Karpas-422 (cell line): ENCODE measurements around the gene ADAP2. TPM values are rescaled to one million over a fixed set of nuclear protein-coding genes. Genes with fewer than 3 reads are reported as not detected.
A peak's percentile ranks its signal among the peaks of the same experiment; 100 is the strongest.

ENCODE experiments used
- DNase-seq: peaks from one replicate; pipeline ENCODE4 v3.0.0-alpha.2; 2015
- H2AFZ ChIP-seq: fragments of 200-600 bp; sonication (generic); 2 replicates; pipeline ENCODE4 v1.6.1; 2014; ENCODE audit warnings: antibody characterized with exemption, low read length, mixed read lengths
- H3K27ac ChIP-seq: fragments of 200-600 bp; sonication (generic); 2 replicates; pipeline ENCODE4 v1.5.1; 2014; ENCODE audit warnings: mild to moderate bottlenecking, low read length, moderate library complexity
- H3K27me3 ChIP-seq: fragments of 200-600 bp; sonication (generic); 2 replicates; pipeline ENCODE4 v1.6.1; 2014; ENCODE audit warnings: low read length, mixed read lengths
- H3K36me3 ChIP-seq: fragments of 200-600 bp; sonication (generic); 2 replicates; pipeline ENCODE4 v1.6.1; 2014; ENCODE audit warnings: low read length, mixed read lengths; ENCODE audit not compliant: insufficient read depth
- H3K4me1 ChIP-seq: fragments of 200-600 bp; sonication (generic); 2 replicates; pipeline ENCODE4 v1.6.1; 2014; ENCODE audit warnings: mild to moderate bottlenecking, low read length, mixed read lengths
- H3K4me2 ChIP-seq: fragments of 200-600 bp; sonication (generic); 2 replicates; pipeline ENCODE4 v1.6.1; 2014; ENCODE audit warnings: low read length, low read depth, mild to moderate bottlenecking; ENCODE audit not compliant: poor library complexity, severe bottlenecking
- H3K4me3 ChIP-seq: fragments of 200-600 bp; sonication (generic); 2 replicates; pipeline ENCODE4 v1.5.1; 2014; ENCODE audit warnings: mild to moderate bottlenecking, antibody characterized with exemption, low read length, mixed read lengths
- H3K79me2 ChIP-seq: fragments of 200-600 bp; sonication (generic); 2 replicates; pipeline ENCODE4 v1.6.1; 2014; ENCODE audit warnings: mild to moderate bottlenecking, low read length, mixed read lengths
- H3K9ac ChIP-seq: fragments of 200-600 bp; sonication (generic); 2 replicates; pipeline ENCODE4 v1.6.0; 2014; ENCODE audit warnings: low read length
- H3K9me2 ChIP-seq: fragments of 200-600 bp; sonication (generic), shearing (Covaris generic); replicated peaks from 2 replicates; pipeline ENCODE4 v1.6.0; 2014; ENCODE audit warnings: mild to moderate bottlenecking, low read length, moderate library complexity; ENCODE audit not compliant: insufficient read depth
- H3K9me3 ChIP-seq: fragments of 300-700, 200-600 bp; sonication (generic); 2 replicates; pipeline ENCODE4 v1.6.1; 2014; ENCODE audit warnings: low read length, mixed read lengths
- H4K20me1 ChIP-seq: fragments of 200-600 bp; sonication (generic); 2 replicates; pipeline ENCODE4 v1.6.1; 2014; ENCODE audit warnings: mild to moderate bottlenecking, antibody characterized with exemption, low read length, low read depth; ENCODE audit not compliant: insufficient read depth
- total RNA-seq: library from RNA; depleted of rRNA; stranded (reverse); fragments of >200 nt; shearing (Covaris generic); gene quantifications from 2 replicates; pipeline ENCODE4 v1.2.3, GENCODE V29; 2014; ENCODE audit warnings: low replicate concordance; rRNA removed

The ADAP2 gene, protein sequence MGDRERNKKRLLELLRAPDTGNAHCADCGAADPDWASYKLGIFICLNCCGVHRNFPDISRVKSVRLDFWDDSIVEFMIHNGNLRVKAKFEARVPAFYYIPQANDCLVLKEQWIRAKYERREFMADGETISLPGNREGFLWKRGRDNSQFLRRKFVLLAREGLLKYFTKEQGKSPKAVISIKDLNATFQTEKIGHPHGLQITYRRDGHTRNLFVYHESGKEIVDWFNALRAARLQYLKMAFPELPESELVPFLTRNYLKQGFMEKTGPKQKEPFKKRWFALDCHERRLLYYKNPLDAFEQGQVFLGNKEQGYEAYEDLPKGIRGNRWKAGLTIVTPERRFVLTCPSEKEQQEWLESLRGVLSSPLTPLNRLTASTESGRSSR
- 3.3 and 5.0 TPM in 2 replicates for total RNA-seq

DNA sequence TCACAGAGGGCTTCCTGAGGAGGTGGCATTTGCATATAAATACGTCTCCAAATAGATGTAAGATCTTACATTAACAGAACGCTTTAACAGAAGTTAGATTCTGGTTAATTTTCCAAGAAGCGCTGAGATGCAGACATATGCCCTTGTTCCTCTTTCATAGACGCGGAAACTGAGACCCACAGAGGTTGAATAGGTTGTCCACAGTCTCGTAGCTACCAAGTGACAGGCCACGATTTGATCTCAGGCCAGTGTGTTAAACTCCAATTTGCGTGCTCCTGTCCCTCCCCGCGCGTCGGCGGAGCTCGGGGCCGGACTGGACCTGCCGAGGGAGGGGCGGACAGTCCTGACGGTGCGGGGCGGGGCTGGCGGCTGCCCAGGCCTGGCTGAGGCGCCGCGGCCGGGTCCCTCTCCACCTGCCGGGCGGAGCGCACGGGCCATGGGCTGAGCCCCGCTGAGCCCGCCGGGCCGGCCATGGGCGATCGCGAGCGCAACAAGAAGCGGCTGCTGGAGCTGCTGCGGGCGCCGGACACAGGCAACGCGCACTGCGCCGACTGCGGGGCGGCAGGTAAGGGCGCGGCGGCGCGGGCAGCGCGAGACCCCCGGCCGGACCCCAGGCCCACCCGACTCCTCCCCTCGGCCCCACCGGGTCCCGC lies at the start of gene ADAP2:
ADAP2 (plus strand) TSS at position 402 of the 653 bp plus-strand sequence; CDS start at position 472, 70 bp downstream.
- H3K27ac ChIP-seq, result no peak within 1 kb of the TSS
- peak; percentile 75 for DNase-seq
- no peaks in the 10 kb centered on the region for H3K9me2 ChIP-seq
- H3K9me3 ChIP-seq, result no peaks in the 10 kb centered on the region
- H3K4me2 ChIP-seq, result peak within 1 kb of the TSS; percentile 72
- H4K20me1 ChIP-seq, result no peaks in the 10 kb centered on the region
- no peaks in the 10 kb centered on the region for H3K36me3 ChIP-seq
- peaks cover 18% of the 10 kb centered on the region for H3K4me1 ChIP-seq
- peak within 1 kb of the TSS; percentile 64 for H3K4me3 ChIP-seq
- no peaks in the 10 kb centered on the region for H3K27me3 ChIP-seq
- H3K79me2 ChIP-seq, result no peaks in the 10 kb centered on the region
- H2AFZ ChIP-seq, result peak within 1 kb of the TSS; percentile 62
- H3K9ac ChIP-seq, result peak within 1 kb of the TSS; percentile 64

DNA sequence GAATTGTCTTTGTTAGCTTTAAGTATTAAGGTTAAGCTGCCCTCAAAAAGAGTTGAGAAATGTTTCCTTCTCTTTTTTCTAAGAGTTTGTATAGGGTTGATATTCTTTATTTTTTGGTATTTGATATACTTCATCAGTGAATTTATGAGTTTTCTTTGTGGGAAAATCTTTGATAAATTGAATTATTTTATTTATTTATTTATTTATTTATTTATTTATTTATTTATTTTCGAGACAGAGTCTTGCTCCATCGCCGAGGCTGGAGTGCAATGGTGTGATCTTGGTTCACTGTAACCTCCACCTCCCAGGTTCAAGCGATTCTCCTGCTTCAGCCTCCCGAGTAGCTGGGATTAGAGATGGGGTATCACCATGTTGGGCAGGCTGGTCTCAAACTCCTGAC lies 35.6 kb upstream of the ADAP2 start:
- Histone ChIP-seq H3K27ac (no peak overlapping the region), H3K4me2 (no peak overlapping the region), H3K4me1 (no peaks in the 10 kb centered on the region), H3K4me3 (no peak overlapping the region), H3K79me2 (peaks cover 5% of the 10 kb centered on the region), H4K20me1 (no peaks in the 10 kb centered on the region), H2AFZ (no peak overlapping the region), H3K9ac (no peak overlapping the region), H3K9me3 (no peaks in the 10 kb centered on the region), H3K27me3 (no peaks in the 10 kb centered on the region), H3K9me2 (no peaks in the 10 kb centered on the region), H3K36me3 (peaks cover 14% of the 10 kb centered on the region; the same call in 1 of the 2 replicates)
- DNase-seq, result no peak

- no peak for DNase-seq
- Histone ChIP-seq H3K9me3 (no peaks in the 10 kb centered on the region), H3K4me1 (no peaks in the 10 kb centered on the region), H3K36me3 (peaks cover 20% of the 10 kb centered on the region; the same call in 1 of the 2 replicates), H3K9me2 (no peaks in the 10 kb centered on the region), H2AFZ (no peak overlapping the region), H4K20me1 (no peaks in the 10 kb centered on the region), H3K27ac (no peak overlapping the region), H3K4me2 (no peak overlapping the region), H3K9ac (no peak overlapping the region), H3K4me3 (no peak overlapping the region), H3K27me3 (no peaks in the 10 kb centered on the region), H3K79me2 (peaks cover 3% of the 10 kb centered on the region; the same call in 1 of the 2 replicates)
Measured at GRCh38 chr17:30894236-30894635, 27.5 kb upstream of the ADAP2 start.

DNA sequence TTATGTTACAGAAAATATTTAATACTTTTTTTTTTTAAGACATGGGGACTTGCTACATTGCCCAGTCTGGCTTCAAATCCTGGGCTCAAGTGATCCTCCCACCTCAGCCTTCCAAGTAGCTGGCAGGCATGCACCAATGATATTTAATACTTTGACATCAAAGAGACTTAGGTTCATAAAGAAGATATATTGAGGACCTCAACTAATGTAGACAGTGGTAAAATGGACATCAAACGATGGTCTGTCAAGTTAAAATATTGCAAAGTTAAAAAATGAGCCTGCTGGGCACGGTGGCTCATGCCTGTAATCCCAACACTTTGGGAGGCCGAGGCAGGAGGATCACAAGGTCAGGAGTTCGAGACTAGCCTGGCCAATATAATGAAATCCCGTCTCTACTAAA lies 24.4 kb upstream of the ADAP2 start:
- no peaks in the 10 kb centered on the region for H4K20me1 ChIP-seq
- DNase-seq, result no peak
- peaks cover 30% of the 10 kb centered on the region; the same call in 1 of the 2 replicates for H3K36me3 ChIP-seq
- H3K27ac ChIP-seq, result no peak overlapping the region
- H3K9me2 ChIP-seq, result no peaks in the 10 kb centered on the region
- H2AFZ ChIP-seq, result no peak overlapping the region
- no peaks in the 10 kb centered on the region for H3K4me1 ChIP-seq
- no peak overlapping the region for H3K9ac ChIP-seq
- no peak overlapping the region for H3K4me2 ChIP-seq
- no peak overlapping the region for H3K4me3 ChIP-seq
- no peaks in the 10 kb centered on the region for H3K9me3 ChIP-seq
- no peaks in the 10 kb centered on the region for H3K27me3 ChIP-seq
- peaks cover 4% of the 10 kb centered on the region; the same call in 1 of the 2 replicates for H3K79me2 ChIP-seq

DNA sequence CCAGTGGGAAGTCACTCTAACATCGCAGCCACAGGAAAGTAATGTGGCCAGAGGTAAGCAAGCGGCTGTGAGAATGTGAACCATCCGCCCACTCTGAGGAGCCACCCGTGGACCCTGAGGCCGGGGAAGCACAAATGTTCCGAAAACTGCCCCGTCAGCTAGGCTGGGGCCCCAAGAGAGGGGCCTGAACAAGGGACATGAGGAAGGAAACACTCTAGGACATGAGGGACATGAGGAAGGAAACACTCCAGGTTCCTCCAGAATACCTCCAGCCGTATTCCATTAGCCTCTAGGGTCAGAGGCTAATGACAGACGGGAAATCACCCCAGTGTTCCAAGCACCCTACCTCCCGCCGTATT lies 16.0 kb upstream of the ADAP2 start:
- no peaks in the 10 kb centered on the region for H3K27me3 ChIP-seq
- H2AFZ ChIP-seq, result peak overlapping the region; percentile 100; the same call in 1 of the 2 replicates
- no peaks in the 10 kb centered on the region for H3K9me2 ChIP-seq
- no peaks in the 10 kb centered on the region for H3K9me3 ChIP-seq
- peak overlapping the region; percentile 99 for H3K4me2 ChIP-seq
- H3K79me2 ChIP-seq, result peaks cover 37% of the 10 kb centered on the region
- H3K27ac ChIP-seq, result no peak overlapping the region
- peak overlapping the region; percentile 90 for H3K9ac ChIP-seq
- peak overlapping the region; percentile 79 for H3K4me3 ChIP-seq
- peak; percentile 53 for DNase-seq
- H3K4me1 ChIP-seq, result peaks cover 23% of the 10 kb centered on the region
- peaks cover 10% of the 10 kb centered on the region; the same call in 1 of the 2 replicates for H3K36me3 ChIP-seq
- H4K20me1 ChIP-seq, result no peaks in the 10 kb centered on the region

DNA sequence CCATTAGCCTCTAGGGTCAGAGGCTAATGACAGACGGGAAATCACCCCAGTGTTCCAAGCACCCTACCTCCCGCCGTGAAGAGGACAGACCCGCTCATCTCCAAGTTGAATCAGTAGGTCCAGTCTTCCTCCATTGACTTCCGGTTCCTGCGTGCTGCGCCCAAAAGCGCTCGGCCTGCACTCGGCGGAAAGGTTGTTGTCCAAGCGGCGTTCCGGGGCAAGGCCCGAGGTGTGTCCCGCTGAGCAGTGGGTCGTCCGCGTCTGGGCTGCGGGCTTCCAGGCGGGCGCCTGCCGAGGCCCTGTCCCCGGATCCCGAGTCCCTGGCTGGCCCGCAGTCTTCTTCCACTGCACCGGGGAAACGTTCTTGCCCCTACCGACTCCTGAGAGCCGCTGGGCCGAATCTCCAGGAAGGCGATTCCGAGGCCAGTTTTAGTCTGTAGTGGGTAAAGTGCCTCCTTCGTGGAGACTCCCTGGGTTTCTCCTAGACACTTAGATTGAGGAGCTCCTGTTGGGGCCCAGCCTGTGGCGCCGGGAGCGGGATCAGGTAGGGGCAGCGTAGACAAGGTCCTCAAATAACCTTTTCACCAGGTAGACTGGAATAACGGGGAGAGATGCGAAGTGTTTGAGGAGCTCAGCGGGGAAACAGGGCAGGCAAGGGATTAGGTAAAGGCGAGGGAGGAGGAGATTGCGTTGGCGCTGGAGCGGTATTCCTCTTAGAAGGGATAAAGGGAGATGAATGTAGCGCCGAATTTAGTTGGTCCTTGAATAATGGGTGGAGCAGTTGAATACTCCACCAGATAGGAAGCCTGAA lies 15.4 kb upstream of the ADAP2 start, which contains the start of gene TEFM:
TEFM (minus strand) TSS at position 138 of the 811 bp plus-strand sequence; CDS start at position 98, 40 bp downstream.
- H3K27ac ChIP-seq, result no peak within 1 kb of the TSS
- peaks cover 10% of the 10 kb centered on the region; the same call in 1 of the 2 replicates for H3K36me3 ChIP-seq
- H3K9me2 ChIP-seq, result no peaks in the 10 kb centered on the region
- H4K20me1 ChIP-seq, result no peaks in the 10 kb centered on the region
- H3K9me3 ChIP-seq, result no peaks in the 10 kb centered on the region
- H3K9ac ChIP-seq, result peak within 1 kb of the TSS; percentile 90
- peak within 1 kb of the TSS; percentile 99 for H3K4me2 ChIP-seq
- H3K79me2 ChIP-seq, result peaks cover 36% of the 10 kb centered on the region
- peak within 1 kb of the TSS; percentile 79 for H3K4me3 ChIP-seq
- DNase-seq, result peak; percentile 97
- H2AFZ ChIP-seq, result peak within 1 kb of the TSS; percentile 100
- H3K4me1 ChIP-seq, result peaks cover 23% of the 10 kb centered on the region
- H3K27me3 ChIP-seq, result no peaks in the 10 kb centered on the region

- no peak overlapping the region for H3K27ac ChIP-seq
- H3K79me2 ChIP-seq, result peaks cover 26% of the 10 kb centered on the region
- no peaks in the 10 kb centered on the region for H3K27me3 ChIP-seq
- no peak for DNase-seq
- no peak overlapping the region for H3K9ac ChIP-seq
- no peak overlapping the region for H3K4me2 ChIP-seq
- no peak overlapping the region for H2AFZ ChIP-seq
- peaks cover 23% of the 10 kb centered on the region for H3K4me1 ChIP-seq
- no peaks in the 10 kb centered on the region for H3K9me3 ChIP-seq
- no peak overlapping the region for H3K4me3 ChIP-seq
- no peaks in the 10 kb centered on the region for H3K9me2 ChIP-seq
- H3K36me3 ChIP-seq, result 0 out of 2 replicates have a peak, but pooled peaks cover 3% of the 10 kb centered on the region
- H4K20me1 ChIP-seq, result no peaks in the 10 kb centered on the region
Measured at GRCh38 chr17:30908717-30909420, 12.9 kb upstream of the ADAP2 start.
